Adipocyte (in vitro differentiated cells): ENCODE data around the gene FGF14.

Experiments used
- DNase-seq: peaks from one replicate; pipeline ENCODE4 v3.0.0-alpha.2; 2015; ENCODE audit warnings: low read depth
- H3K27me3 ChIP-seq: replicated peaks from 2 replicates; pipeline ENCODE4 v1.7.0; 2013; ENCODE audit warnings: mild to moderate bottlenecking, low read length, moderate library complexity; ENCODE audit not compliant: control insufficient read depth, insufficient read depth
- H3K36me3 ChIP-seq: 2 replicates; pipeline ENCODE4 v1.7.0; 2013; ENCODE audit warnings: low read length, mild to moderate bottlenecking, moderate library complexity; ENCODE audit not compliant: control insufficient read depth, insufficient read depth, severe bottlenecking
- H3K4me1 ChIP-seq: 2 replicates; pipeline ENCODE4 v1.7.0; 2013; ENCODE audit warnings: mild to moderate bottlenecking, low read length, moderate library complexity; ENCODE audit not compliant: control insufficient read depth, insufficient read depth
- H3K4me3 ChIP-seq: 2 replicates; pipeline ENCODE4 v1.7.0; 2013; ENCODE audit warnings: mild to moderate bottlenecking, low read length, moderate library complexity
- H3K9ac ChIP-seq: 2 replicates; pipeline ENCODE4 v1.7.0; 2013; ENCODE audit warnings: mild to moderate bottlenecking, low read length, moderate library complexity
- H3K9me3 ChIP-seq: 2 replicates; pipeline ENCODE4 v1.7.0; 2013; ENCODE audit warnings: mild to moderate bottlenecking, low read length, moderate library complexity; ENCODE audit not compliant: control insufficient read depth

FGF14 gene

GRCh38 chr13:102286326-102286725 lies 115.5 kb downstream of the FGF14 start:
- peak overlapping the region; percentile 29 for H3K4me3 ChIP-seq
- H3K9ac ChIP-seq: no peak overlapping the region
- H3K27me3 ChIP-seq: no peaks in the 10 kb centered on the region
- H3K36me3 ChIP-seq: no peaks in the 10 kb centered on the region
- peaks cover 21% of the 10 kb centered on the region for H3K4me1 ChIP-seq
- DNase-seq: peak; percentile 4
- no peaks in the 10 kb centered on the region for H3K9me3 ChIP-seq

GRCh38 chr13:102280366-102280765 lies 121.5 kb downstream of the FGF14 start:
- Histone ChIP-seq H3K4me1 (peaks cover 29% of the 10 kb centered on the region), H3K4me3 (no peak overlapping the region), H3K9me3 (no peaks in the 10 kb centered on the region), H3K9ac (no peak overlapping the region), H3K27me3 (no peaks in the 10 kb centered on the region), H3K36me3 (no peaks in the 10 kb centered on the region)
- no peak for DNase-seq

DNA sequence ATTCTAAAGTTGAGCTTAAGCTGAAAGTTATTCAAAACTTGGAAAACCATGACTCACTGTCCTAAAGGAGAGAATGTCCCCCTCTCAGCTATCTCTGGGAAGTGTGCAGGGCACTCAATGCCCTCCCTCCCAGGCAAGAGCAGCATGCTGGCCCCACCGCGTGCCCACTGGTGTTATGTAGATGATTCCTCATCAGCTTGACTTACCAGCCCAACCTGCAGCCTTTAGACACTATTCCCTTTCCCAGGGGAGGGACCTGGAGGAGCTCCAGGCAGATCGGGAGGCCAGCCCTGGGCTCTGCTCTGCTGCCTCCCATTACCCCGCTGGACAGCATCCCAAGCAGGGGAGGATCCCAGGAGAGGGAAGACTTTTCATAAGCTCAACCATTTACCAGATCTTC lies 124.6 kb downstream of the FGF14 start:
- H3K36me3 ChIP-seq: no peaks in the 10 kb centered on the region
- no peak overlapping the region for H3K9ac ChIP-seq

GRCh38 chr13:102276404-102276803 lies 125.4 kb downstream of the FGF14 start:
- no peaks in the 10 kb centered on the region for H3K27me3 ChIP-seq
- no peak overlapping the region for H3K9ac ChIP-seq
- H3K36me3 ChIP-seq: no peaks in the 10 kb centered on the region
- H3K9me3 ChIP-seq: no peaks in the 10 kb centered on the region
- H3K4me3 ChIP-seq: no peak overlapping the region
- peaks cover 25% of the 10 kb centered on the region for H3K4me1 ChIP-seq
- no peak for DNase-seq

More for the DNA sequence above, 124.6 kb downstream of the FGF14 start:
- H3K4me1 ChIP-seq: peaks cover 25% of the 10 kb centered on the region
- H3K27me3 ChIP-seq: no peaks in the 10 kb centered on the region
- H3K4me3 ChIP-seq: peak overlapping the region; percentile 42
- H3K9me3 ChIP-seq: no peaks in the 10 kb centered on the region
- DNase-seq: no peak

GRCh38 chr13:102275969-102276368 lies 125.9 kb downstream of the FGF14 start:
- Histone ChIP-seq H3K36me3 (no peaks in the 10 kb centered on the region), H3K4me1 (peaks cover 25% of the 10 kb centered on the region), H3K9me3 (no peaks in the 10 kb centered on the region), H3K4me3 (no peak overlapping the region), H3K27me3 (no peaks in the 10 kb centered on the region), H3K9ac (no peak overlapping the region)
- DNase-seq: no peak

DNA sequence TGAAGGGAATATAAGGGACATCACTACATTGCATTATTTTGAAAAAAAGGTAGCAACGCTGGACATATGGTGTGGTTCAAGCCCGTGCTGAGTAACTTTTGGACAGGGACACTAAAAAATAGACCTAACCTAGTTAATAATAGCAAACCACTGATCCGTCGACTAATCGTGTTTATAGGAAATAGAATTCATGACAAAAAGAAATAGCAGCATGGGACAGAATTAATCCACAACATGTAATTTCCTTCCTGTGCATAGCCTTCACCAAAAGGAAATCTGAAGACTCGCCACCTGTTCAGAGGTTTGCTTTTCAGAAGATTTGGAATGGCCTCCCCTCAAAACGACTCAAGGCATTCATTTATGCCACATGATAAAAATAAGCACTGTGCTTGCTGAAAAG lies 128.7 kb downstream of the FGF14 start:
- Histone ChIP-seq H3K4me1 (peaks cover 23% of the 10 kb centered on the region), H3K27me3 (no peaks in the 10 kb centered on the region), H3K9me3 (no peaks in the 10 kb centered on the region), H3K9ac (no peak overlapping the region), H3K36me3 (no peaks in the 10 kb centered on the region), H3K4me3 (no peak overlapping the region)
- DNase-seq: no peak

DNA sequence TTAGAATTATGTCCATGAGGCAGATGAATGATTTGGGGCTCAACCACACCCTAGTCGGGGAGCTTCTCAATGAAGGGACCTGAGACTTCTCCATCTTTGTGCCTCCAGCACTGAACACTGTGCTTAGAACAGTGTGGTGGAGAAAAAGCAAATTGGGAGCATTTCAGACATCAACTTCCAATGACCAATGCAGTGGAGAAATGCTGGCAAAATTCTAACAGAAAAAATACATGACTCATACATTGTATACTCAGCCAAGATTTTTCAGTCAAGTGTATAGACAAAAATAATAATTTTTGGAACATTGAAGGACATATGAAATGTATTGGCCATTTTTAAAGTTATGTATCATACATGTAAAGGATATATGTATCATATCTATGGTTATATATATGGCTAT lies 134.7 kb downstream of the FGF14 start:
- Histone ChIP-seq H3K9me3 (no peaks in the 10 kb centered on the region), H3K9ac (no peak overlapping the region), H3K36me3 (no peaks in the 10 kb centered on the region), H3K27me3 (no peaks in the 10 kb centered on the region), H3K4me3 (no peak overlapping the region), H3K4me1 (no peaks in the 10 kb centered on the region)
- DNase-seq: no peak

DNA sequence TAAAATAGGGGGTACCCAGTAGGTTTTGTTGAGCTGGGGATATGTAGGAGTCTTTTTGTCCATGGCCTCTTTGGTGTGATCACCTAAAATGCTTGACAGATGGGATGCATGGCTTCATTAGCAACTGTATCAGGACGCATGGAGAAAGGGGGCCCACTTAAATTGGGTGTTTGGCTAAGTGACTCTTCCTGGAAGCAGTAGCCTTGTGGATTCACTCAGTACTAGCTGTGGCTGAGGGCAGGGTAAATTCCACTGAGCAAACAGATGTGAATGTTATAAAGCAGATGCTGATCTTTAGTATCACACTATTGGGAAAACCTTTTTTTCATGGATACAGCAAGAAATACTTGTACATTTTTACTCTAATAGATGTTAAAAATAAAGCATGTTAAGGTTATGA lies 140.0 kb downstream of the FGF14 start:
- DNase-seq: no peak
- no peaks in the 10 kb centered on the region for H3K9me3 ChIP-seq
- H3K36me3 ChIP-seq: no peaks in the 10 kb centered on the region
- no peak overlapping the region for H3K9ac ChIP-seq
- no peaks in the 10 kb centered on the region for H3K4me1 ChIP-seq
- no peak overlapping the region for H3K4me3 ChIP-seq
- no peaks in the 10 kb centered on the region for H3K27me3 ChIP-seq

GRCh38 chr13:102261316-102261715 lies 140.5 kb downstream of the FGF14 start:
- no peaks in the 10 kb centered on the region for H3K27me3 ChIP-seq
- no peaks in the 10 kb centered on the region for H3K9me3 ChIP-seq
- no peaks in the 10 kb centered on the region for H3K36me3 ChIP-seq
- H3K9ac ChIP-seq: no peak overlapping the region
- no peak overlapping the region for H3K4me3 ChIP-seq
- no peak for DNase-seq
- H3K4me1 ChIP-seq: no peaks in the 10 kb centered on the region

DNA sequence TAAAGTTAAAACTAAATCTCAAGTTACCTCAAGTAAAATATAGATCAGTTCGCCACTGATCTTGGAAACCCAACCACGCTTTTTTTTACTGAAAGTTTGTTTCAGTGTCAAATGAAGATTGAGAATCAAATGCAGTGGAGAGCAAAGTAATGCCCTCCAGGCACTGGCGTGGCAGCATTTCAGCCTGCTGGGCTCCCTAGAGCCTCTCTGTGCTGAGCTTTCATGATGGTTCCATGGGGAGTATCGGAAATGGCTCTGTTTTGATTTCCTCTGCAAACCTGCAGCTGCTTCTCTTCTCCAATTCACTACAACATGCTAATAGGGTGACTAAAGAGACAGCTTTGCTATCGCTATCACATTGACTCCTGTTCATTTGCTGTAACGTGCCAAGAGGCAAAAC lies 141.6 kb downstream of the FGF14 start:
- no peak for DNase-seq
- H3K4me1 ChIP-seq: no peaks in the 10 kb centered on the region
- H3K36me3 ChIP-seq: no peaks in the 10 kb centered on the region
- H3K27me3 ChIP-seq: no peaks in the 10 kb centered on the region
- no peak overlapping the region for H3K4me3 ChIP-seq
- H3K9ac ChIP-seq: no peak overlapping the region
- no peaks in the 10 kb centered on the region for H3K9me3 ChIP-seq

- DNase-seq: no peak
- no peaks in the 10 kb centered on the region for H3K27me3 ChIP-seq
- H3K4me1 ChIP-seq: no peaks in the 10 kb centered on the region
- no peak overlapping the region for H3K9ac ChIP-seq
- H3K4me3 ChIP-seq: no peak overlapping the region
- H3K9me3 ChIP-seq: no peaks in the 10 kb centered on the region
- no peaks in the 10 kb centered on the region for H3K36me3 ChIP-seq
These were observed 146.4 kb downstream of the FGF14 start for GRCh38 chr13:102255409-102255808.

- Histone ChIP-seq H3K4me1 (no peaks in the 10 kb centered on the region), H3K9me3 (no peaks in the 10 kb centered on the region), H3K9ac (no peak overlapping the region), H3K4me3 (no peak overlapping the region), H3K36me3 (no peaks in the 10 kb centered on the region), H3K27me3 (no peaks in the 10 kb centered on the region)
- DNase-seq: no peak
These were observed 150.0 kb downstream of the FGF14 start for GRCh38 chr13:102251817-102252216.
